Measurements from ENCODE around the gene MICU2. TPM values are rescaled to one million over a fixed set of nuclear protein-coding genes. Genes with fewer than 3 reads are reported as not detected.
A peak's percentile ranks its signal among the peaks of the same experiment; 100 is the strongest.

The MICU2 gene
- total and polyA plus RNA-seq, 2 of the 13 experiments (the other 11 are each of a cell fraction or from before 2014, with no cell fraction given) = 31.7 to 42.4 TPM

DNA sequence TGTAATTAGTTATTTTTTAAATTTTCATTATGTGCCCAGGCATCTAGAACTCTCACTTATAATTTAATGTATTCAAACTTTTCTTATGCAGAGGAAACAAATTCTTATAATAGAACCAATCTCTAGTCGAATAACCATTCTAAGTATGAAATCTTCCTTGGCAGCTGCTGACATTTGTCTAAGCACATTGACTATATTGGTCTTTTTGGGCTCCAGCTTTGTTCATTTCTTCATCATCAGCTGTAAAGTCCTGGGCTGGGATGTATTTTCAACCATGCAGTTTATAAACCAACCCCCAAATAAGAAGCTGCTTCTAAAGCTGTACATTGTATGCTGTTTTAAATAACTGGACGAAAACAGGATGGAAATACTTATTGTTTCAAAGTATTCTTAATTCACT lies 2.3 kb upstream of the MICU2 start:
- FAIRE-seq = no peak
- Histone ChIP-seq H3K27ac (ENCODE audit: extremely low read length, insufficient read depth, low read length) (no peak overlapping the region), H3K9ac (ENCODE audit: insufficient read depth, low read depth, low read length) (no peak overlapping the region), H3K79me2 (ENCODE audit: insufficient read depth, low read length) (peaks cover 8% of the 10 kb centered on the region), H3K36me3 (replicated peaks in 1 of 2; ENCODE audit: control insufficient read depth in 1 of 2, insufficient read depth in 2 of 2, low read length in 2 of 2) (no peaks in the 10 kb centered on the region), H3K4me1 (ENCODE audit: insufficient read depth, low read length) (peaks cover 20% of the 10 kb centered on the region), H3K9me3 (ENCODE audit: low read length) (no peaks in the 10 kb centered on the region), H2AFZ (ENCODE audit: low read length) (peak overlapping the region; percentile 23), H3K4me2 (ENCODE audit: low read depth, low read length) (peak overlapping the region; percentile 49; the same call in 1 of the 2 replicates), H4K20me1 (ENCODE audit: insufficient read depth, low read length) (no peaks in the 10 kb centered on the region), H3K4me3 (replicated peaks in 1 of 3; ENCODE audit: insufficient read depth in 1 of 3, low read depth in 2 of 3, low read length in 3 of 3) (no peak overlapping the region), H3K27me3 (ENCODE audit: control insufficient read depth in 1 of 2, insufficient read depth in 2 of 2, low read length in 2 of 2) (peaks cover 2 to 3% of the 10 kb centered on the region in 2 experiments; a peak in 1 of 5 replicates)
- in situ Hi-C loops (cut with HindIII; ENCODE audit: extremely low pct_ligation_motif_present, low pct_unique_long_range_greater_than_20kb) = loop anchor here (25.0 kb wide), 1 partner anchor 1181 kb away; no protein-coding TSS in a partner anchor
- 4% methylated on average over 2 of the region's 2 CpGs for WGBS (ENCODE audit: low lambda C conversion rate)
- BruUV-seq (replicated peaks) = no TSS peak
- no peak for DNase-seq (ENCODE audit: low spot score)
- ChIA-PET POLR2A (no interaction called here), CTCF (ENCODE audit: low intra/inter-chr PET ratio, low total read pairs) (no interaction called here)
- TF ChIP-seq ZNF382 (CRISPR knock-in tag; IDR thresholded peaks at IDR 0.05; ENCODE audit: borderline replicate concordance) (no peak), FOXM1 (CRISPR knock-in tag; IDR thresholded peaks at IDR 0.05) (no peak), SKI (IDR thresholded peaks at IDR 0.05; ENCODE audit: partially characterized antibody) (no peak), BRCA1 (CRISPR knock-in tag; IDR thresholded peaks at IDR 0.05) (no peak), KLF13 (CRISPR knock-in tag; IDR thresholded peaks at IDR 0.05) (no peak), HDAC1 (CRISPR knock-in tag; IDR thresholded peaks at IDR 0.05) (no peak), PHB2 (IDR thresholded peaks at IDR 0.05; ENCODE audit: partially characterized antibody) (no peak), ZEB1 (IDR thresholded peaks at IDR 0.05; ENCODE audit: insufficient replicate concordance, low read depth) (no peak), MBD4 (IDR thresholded peaks at IDR 0.05; ENCODE audit: borderline replicate concordance, low read length) (no peak), GZF1 (CRISPR knock-in tag; IDR thresholded peaks at IDR 0.05) (no peak), ZNF12 (CRISPR knock-in tag; IDR thresholded peaks at IDR 0.05) (no peak), USF2 (IDR thresholded peaks at IDR 0.05; ENCODE audit: low read depth, low read length) (no peak), USF2 (CRISPR knock-in tag; IDR thresholded peaks at IDR 0.05; ENCODE audit: borderline replicate concordance) (no peak), ZNF564 (CRISPR knock-in tag; IDR thresholded peaks at IDR 0.05) (no peak)
- TF ChIP-seq, protein P1, sequence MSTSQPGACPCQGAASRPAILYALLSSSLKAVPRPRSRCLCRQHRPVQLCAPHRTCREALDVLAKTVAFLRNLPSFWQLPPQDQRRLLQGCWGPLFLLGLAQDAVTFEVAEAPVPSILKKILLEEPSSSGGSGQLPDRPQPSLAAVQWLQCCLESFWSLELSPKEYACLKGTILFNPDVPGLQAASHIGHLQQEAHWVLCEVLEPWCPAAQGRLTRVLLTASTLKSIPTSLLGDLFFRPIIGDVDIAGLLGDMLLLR (CRISPR knock-in tag; IDR thresholded peaks at IDR 0.05) = no peak
- intact Hi-C loops (cut with micrococcal nuclease; ENCODE audit: unreplicated experiment) = no loop called here
- no peak for ATAC-seq

Data from HepG2 (cell line).